Right ventricle myocardium inferior (tissue), 1 donor: Measurements from ENCODE around the gene TCF4. TPM values are rescaled to one million over a fixed set of nuclear protein-coding genes. Genes with fewer than 3 reads are reported as not detected.
A peak's percentile ranks its signal among the peaks of the same experiment; 100 is the strongest.

ENCODE experiments used
- ATAC-seq: fragments of 200-7000 bp; cut with Tn5 transposase; one replicate; pipeline ENCODE4 v1.9.1; 2020; ENCODE audit warnings: mild to moderate bottlenecking, moderate library complexity
- DNase-seq: peaks from one replicate; pipeline ENCODE4 v3.0.0; 2021; ENCODE audit errors: missing footprints
- intact Hi-C: fragments of 100-400 bp; cut with DNase I; formaldehyde crosslinking; loops from one replicate; pipeline ENCODE4 v1.11.0; 2022
- total RNA-seq: library from RNA; stranded (reverse); fragmentation: NEBNext Ultra II Directional; extraction: Animal tissue kit (Norgen Biotek cat#: 25700); gene quantifications from one replicate; pipeline ENCODE4 v1.2.1, GENCODE V29; 2021
- donor health status: DM: no; HTN: yes; CAD: no; lungs with severe emphysema.

The TCF4 gene
- total RNA-seq, 1 donor from 2014 or later, result 57.8 TPM

DNA sequence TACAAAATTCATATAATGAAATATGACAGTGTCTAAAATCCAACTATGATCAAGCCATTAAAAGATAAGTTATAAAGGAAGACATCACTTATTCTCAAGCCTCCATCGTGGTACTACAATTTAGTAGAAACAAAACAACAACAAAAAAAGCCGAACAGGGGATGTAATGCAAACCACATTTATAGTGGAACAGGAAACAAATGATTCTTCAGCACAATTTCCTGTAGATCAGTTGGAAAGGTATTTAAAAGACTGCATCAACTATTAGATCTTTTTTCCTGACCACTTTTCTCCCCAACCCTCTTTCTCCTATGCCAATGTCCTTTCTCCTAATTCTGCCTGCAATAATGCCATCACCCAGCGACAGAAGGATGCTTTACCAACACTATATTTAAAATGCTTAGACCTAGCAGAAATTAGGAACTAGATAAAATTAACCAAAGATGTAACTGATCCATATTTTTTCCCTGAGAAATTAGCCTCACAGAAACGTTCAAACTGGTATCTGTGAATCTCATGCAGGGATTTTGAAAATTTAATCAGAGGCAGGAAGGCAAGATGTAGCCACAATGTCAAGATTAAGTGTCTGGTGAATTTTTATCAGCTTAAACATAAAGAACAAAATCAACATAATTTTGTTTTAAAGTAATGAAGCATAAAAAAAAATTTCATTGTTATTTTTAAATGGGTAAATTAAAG, 271.4 kb downstream of the TCF4 start:
- intact Hi-C loops, result loop anchor here (10.0 kb wide), 1 partner anchor 52 kb away; no protein-coding TSS in a partner anchor
- DNase-seq (no peak), ATAC-seq (no peak)

DNA sequence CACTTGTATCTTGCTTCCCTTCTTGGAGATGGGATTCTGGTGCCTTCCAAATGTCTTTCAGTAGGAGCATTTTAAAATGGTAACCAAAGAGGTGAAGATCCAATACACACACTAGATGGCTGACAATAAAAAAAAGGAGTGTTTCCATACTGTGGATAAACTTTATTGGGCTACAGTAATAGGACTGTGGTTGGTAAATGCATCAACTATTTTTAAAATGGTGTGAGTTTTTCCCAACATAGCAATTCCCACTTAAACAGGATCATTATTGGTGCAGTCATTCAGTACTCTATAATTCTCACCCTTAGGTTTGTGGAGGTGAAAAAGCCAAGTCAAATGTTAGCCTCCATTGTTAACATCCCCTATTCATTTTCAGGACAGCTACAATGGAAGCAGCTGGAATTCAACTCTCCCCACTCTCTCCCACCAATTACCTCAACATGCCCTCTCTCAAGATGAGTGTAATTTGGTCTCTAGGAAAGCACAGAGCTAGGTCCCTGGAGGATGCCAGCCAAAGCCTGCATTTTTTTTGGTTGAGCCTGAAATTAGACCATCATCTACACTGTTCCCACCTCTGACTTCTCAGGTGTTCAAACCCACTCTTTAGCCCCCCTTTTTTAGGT, 273.3 kb downstream of the TCF4 start:
- DNase-seq (no peak), ATAC-seq (no peak)
- intact Hi-C loops, result loop anchor here (10.0 kb wide), 1 partner anchor 50 kb away; no protein-coding TSS in a partner anchor

DNA sequence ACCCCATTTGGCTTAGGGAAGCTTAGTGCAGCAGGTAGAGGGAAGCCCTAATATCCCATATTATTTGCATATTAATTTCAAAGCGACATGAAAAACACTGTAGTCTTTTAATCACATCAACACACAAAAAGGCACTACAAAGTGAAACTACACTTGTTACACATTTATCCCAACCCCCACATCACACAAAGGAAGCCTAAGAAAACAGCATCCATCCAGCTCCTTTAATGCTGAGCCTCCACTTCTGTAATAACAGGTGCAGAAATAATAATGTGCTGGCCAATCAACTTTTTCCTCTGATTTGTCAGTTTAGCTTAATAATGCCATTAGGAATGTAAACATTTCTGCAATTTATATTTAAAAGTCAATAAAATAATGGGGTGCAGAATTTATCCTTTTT, 274.0 kb downstream of the TCF4 start:
- intact Hi-C loops, result loop anchor here (10.0 kb wide), 1 partner anchor 49 kb away; no protein-coding TSS in a partner anchor
- ATAC-seq, result no peak
- no peak for DNase-seq

DNA sequence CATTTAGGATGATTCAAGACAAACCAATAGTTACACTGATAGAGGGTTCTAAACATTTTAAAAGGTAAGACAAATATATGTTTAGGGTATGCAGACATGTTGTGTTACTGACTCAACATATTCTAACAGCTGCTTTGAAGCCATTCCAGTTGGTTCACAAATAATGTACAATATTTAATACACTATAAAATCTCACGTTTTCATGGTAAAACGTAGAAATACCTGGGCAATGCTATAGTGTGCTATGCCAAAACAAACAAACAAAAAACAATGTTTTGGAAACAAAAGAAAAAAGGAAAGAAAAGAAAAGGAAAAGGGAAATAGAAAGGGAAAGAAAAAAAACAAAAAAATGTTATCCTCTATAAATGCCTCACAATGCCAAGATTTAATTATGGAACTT, 277.1 kb downstream of the TCF4 start:
- ATAC-seq (no peak), DNase-seq (no peak)
- intact Hi-C loops, result loop anchor here (10.0 kb wide), 1 partner anchor 46 kb away; no protein-coding TSS in a partner anchor

DNA sequence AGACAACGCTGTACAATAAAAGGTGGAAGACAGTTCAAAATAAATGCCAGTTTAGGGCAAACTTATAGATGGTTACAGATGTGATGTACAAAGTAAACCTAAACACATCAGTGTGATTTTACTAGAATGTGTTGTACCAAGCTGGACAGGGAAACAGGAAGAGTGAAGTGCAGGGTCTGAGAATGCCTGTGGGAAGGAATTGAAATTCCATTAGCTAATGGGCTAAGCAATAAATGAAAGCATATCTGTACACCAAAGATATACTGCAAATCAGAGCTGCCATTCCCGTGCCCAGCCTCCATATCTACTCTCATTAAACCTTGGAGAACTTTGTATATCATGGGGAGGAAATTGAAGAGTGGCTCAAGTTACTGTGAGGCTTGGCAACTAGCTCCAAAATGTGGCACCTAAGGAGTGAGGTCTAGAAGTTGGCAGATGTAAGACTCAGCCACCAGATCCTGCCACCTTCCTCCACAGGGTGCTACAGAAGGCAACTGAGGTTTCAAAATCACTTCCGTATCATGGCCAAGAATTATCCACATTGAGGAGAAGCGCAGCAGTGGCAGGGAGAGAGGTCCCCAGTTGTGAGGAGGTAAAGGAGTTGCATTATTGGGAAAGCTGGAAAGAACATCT, 277.8 kb downstream of the TCF4 start:
- DNase-seq (no peak), ATAC-seq (no peak)
- intact Hi-C loops, result loop anchor here (10.0 kb wide), 1 partner anchor 45 kb away; no protein-coding TSS in a partner anchor

DNA sequence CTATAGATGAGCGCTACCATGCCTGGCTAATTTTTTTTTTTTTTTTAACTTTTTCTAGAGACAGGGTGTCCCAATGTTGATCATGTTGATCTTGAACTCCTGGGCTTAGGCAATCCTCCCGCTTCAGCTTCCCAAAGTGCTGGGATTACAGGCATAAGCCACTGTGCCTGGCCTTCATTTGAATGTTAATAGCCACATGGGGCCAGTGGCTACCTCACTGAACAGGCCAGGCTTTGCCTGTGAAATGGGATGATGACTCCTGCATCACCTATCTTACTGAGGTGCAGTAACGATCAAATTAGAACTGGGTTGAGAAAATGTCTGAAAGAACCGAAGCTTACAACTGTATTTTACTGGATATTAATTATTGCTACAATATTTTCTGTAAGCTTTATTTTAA, 278.7 kb downstream of the TCF4 start:
- ATAC-seq (no peak), DNase-seq (no peak)
- intact Hi-C loops, result no loop called here

DNA sequence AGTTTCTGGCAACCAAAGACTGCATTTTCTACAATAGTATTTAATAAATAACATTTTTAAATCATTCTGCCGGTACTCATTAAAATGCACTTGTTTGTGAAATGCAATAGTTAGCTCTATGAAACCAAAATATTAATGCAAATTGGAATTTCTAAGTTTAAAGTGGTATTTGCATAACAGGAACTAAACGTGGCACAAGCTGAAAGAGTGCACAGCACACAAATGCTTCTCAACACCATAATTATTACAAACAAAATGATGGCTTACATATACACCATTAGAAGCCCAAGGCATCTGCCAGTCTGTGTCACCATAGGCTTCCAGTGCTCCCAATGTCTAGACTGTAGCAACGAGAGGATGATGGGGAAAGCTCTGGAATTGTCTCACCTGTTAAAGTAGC, 280.5 kb downstream of the TCF4 start:
- ATAC-seq (no peak), DNase-seq (no peak)
- intact Hi-C loops, result no loop called here

DNA sequence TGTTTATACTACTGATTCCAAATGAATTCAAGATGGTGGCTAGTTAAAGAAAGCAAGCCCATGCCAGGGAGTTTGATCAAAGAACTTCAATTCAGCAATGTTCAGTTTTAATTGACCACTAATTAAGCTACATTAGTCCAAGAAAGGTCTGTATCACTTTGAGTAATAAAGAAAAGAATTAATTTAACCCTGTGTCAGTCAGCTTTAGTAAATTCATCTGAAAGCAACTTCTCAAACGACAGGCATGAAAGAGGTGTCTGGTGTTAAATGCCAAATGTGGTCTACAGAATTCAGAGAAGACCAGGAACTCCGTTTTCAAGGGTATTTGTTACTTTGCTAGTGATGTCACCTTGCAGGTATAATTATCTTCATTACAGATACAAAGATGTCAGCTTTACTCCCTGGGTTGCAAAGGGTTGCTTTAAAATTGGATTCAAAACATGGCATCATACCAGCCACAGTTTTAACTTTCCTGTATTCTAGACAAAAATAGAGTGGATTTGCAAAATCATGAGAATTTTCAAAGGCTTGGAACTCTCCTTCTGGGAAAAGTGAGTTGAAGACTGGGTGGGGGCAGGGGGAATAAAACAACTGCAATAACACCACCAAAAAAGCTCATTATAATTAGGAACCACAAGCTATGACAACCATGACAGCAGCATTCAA, 281.5 kb downstream of the TCF4 start:
- ATAC-seq (no peak), DNase-seq (no peak)
- intact Hi-C loops, result no loop called here

DNA sequence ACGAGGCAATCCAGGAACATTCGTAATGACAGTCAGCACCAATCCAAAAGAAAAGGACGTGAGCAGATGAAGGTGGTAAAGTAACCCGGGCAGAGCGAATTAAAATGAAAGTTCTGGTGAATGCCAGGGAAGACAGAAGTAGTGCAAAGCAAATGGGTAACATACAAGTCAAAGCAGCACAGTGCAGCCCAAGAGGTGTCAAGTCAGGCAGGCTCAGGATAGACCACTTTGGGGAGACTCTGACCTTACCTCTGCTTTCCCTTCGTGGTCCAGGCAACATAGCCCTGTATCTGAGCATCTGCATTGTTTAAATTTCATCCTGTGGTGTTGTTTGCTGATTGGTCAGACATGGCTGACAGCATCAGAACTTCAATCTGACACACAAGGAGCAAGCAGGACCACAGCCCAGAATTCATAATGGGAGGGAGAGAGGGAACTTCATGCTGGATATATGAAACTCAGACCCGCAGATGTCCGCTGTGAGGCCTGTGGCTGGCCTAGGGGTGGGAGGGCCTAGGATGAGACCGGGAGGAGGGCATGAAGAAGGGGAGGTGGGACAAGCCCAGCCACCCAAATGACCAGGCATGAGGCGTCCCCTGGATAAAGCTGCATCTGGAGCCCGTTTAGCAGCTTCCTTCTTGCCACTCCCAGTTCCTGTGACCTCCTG, 285.7 kb downstream of the TCF4 start:
- intact Hi-C loops, result no loop called here
- DNase-seq (no peak), ATAC-seq (peak; percentile 42)

DNA sequence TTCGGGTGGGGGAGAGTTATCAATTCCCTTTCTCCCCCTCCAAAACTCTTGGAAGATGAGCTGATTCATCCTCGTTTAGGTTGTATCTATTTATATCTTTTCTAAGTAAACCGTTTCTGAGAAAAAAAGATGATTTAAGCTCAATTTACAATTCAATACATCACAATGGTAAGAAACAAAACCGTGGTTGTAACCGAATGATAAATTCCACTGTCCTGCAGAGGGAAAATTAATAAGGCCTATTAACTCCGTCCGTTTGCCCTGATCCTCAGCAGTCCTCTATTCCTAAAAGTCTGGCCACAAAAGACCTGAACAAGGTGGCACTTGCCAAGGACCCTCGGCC, 286.2 kb downstream of the TCF4 start:
- ATAC-seq (no peak), DNase-seq (no peak)
- intact Hi-C loops, result no loop called here

DNA sequence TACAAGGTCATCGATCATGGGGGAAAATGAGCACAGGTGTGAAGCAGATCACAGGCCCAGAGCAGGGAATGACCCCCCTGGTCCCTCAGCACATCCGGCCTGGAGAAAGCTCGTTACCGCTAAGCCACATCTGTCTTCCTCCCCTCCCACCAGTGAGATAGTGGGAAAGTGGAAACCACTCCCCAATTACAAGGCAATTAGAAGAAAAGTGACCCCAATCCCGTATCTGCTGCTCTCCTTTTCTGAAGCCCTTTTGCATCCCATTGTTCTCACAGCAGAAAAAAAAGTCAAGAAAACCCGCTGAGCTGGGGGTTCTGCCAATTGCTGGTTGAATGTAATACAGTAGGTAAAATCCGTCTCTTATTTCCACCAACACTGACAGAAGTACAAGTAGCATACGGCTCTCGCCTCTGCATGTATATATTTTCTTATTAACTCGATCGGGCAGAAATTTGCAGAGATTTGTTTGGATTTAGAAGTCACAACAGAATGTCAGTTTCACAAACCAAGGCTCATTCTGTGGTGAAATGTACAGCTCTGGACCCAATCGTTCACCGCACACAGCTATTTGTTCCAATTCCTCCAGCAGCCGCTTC, 287.0 kb downstream of the TCF4 start:
- peak; percentile 24 for ATAC-seq
- no peak for DNase-seq
- intact Hi-C loops, result no loop called here

DNA sequence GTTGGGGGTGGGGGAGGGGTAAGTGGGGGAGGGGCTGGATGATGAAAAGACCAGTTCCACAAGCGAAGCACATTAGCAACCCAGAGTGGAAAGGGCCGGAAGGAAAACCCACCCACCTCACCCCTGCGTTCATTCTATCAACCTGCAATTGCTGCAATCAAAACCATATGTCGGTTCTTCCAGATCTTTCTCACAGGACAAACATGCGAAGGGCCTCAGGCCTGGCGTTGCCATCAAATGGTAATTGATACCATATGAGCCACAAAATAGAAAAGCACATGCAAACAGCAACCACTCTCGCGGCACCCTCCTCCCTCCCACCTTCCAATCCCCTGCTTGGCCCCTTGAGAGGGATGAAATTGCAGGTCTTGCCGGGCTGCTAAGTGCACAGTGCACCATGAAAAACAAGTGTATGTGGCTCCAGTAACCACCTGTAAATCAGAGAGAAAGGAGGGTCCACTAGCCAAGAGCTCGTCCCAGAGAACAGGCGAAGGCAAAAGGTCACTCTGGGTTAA, 287.5 kb downstream of the TCF4 start:
- intact Hi-C loops, result no loop called here
- ATAC-seq (peak; percentile 24), DNase-seq (no peak)

DNA sequence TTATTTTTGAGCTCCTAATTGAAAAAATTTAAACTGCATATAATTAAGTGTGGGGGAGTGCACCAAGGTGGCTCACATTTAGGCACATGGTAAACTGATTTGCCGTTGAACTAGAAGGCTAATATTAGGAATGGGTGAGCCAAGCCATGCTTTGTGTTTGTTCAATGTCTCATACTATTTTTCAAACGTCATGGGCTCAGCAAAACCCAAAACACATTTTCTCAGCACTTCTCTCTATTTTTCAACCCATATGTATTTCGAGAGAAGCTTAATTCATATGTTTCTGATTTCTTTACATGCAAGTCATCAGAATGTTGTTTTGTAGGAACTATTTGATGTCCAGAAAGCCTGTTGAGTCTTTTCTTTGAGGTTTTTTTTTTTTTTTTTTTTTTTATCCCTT, 291.2 kb downstream of the TCF4 start:
- DNase-seq (no peak), ATAC-seq (no peak)
- intact Hi-C loops, result no loop called here

DNA sequence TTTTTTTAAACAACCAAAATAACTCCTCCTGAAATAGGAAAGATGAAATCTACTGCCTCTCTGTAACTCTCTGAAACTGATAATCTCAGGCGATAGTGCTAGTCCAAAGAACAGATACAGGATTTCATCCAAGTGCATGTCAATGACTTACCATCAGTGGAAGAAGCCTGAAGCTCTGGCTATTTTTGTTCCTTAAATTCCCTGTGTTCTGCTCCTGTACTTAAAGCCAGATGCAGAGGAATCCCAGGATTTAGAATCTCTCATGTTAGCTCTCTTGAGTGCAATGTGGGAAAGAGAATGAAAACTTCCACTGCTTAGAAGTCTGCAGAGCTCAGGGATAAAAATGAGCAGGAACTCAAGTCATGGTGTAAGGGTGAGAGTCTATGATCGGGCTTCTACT, 291.9 kb downstream of the TCF4 start:
- ATAC-seq (no peak), DNase-seq (no peak)
- intact Hi-C loops, result no loop called here

DNA sequence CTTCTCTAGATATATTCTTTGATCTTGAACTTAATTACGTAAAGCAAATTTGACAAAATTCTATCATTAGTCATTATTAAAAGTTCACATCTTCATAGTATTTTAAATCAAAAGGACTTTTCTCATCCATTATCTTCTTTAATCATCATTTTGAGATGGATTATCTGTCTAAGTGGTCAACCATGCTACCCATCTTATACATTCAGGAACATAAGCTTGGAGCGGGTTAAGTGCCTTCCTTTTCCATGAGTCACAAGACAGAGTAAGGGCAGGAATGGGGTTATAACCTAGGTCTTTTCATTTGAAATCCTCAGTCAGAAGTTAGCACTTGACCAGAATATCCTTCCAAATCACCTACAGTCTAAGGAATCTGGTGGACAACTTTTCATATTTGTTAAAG, 297.1 kb downstream of the TCF4 start:
- DNase-seq (no peak), ATAC-seq (no peak)
- intact Hi-C loops, result no loop called here

DNA sequence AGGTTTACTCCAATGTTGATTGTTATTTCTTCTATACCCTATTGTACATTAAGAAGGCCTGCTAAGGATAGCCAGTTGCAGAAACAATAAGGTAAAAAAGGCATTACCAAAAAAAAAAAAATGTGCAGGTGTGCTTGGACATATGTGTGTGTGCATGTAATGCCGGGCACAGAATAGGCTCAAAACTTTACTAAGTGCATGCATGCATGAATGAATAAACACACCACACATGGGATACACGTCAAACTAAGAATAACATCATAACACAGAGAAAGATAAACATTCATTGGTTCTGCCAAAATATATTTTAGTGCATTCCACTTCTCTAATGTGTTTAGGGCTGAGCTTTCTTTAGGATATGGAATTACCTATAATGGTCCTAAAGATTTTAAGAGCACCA, 298.2 kb downstream of the TCF4 start:
- DNase-seq (no peak), ATAC-seq (no peak)
- intact Hi-C loops, result no loop called here

DNA sequence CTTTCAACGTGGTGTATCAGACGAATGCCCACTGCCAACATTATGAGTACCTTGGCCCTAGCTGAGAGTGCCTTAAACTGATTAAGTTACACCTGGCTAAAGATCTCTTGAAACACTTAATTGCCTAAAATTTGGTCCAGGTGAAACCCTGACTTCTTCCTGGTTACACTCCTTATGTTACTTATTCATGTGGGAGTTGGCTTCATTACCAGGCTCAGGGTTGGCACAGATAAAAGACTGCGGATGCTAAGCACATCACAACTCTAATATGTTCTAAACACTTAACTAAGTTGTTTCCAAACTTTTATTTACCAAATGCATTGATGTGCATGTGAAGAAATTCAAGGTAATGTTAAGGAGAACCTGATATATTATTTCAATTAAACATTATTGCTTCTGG, 298.9 kb downstream of the TCF4 start:
- no peak for ATAC-seq
- no peak for DNase-seq
- intact Hi-C loops, result no loop called here

DNA sequence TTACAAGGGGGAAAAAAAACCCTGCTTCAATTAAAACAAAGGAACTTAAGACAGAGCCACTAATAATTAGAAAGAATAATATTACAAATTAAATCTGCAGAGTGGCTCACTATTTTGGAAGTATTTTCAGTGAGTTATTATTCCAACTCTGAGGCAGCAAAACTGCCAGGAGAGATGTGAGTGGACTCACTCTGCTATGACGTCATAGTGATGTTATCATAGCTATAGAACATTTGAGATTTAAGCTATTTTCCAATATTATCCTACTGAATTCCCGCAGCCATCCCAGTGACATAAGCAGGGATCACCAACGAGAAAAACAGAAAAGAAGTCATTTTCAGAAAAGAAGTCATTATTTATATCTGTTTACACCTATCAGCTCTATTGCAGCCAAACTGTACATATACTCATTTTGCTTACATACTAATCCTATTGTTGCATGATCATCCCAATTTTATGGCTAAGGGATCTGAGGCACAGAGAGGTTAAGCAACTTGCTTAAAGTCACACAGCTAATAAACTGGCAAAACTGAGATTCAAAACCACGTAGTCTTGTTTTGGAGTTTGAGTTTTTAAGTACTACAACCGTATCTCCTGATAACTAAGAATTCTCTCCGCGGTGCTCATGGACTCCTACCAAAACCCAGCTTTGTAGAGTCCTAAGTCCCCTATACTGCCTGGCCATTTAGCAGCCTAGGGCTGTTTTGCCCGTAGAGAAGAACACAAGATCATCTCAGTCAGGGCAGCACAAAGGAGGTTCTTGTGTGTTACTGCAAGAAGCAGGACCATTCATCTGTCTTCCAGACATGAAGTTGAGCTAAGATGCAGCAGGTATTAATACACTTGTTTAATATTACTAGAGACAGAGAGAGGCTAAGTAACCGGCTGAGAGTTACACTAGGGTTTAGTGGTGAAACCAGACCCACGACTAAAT, 299.8 kb downstream of the TCF4 start:
- no peak for ATAC-seq

More for the DNA sequence above, 299.8 kb downstream of the TCF4 start:
- DNase-seq, result no peak
- intact Hi-C loops, result no loop called here
